ENCODE data around the gene SERPINB1.

SERPINB1 gene

GRCh38 chr6:2792330-2793110 lies 49.1 kb downstream of the SERPINB1 start:
- DNase-seq (ENCODE audit: low read depth) = peak; percentile 32
- H3K4me3 ChIP-seq (replicated peaks; ENCODE audit: low read depth, low read length) = no peak overlapping the region
- TF ChIP-seq, protein P1, sequence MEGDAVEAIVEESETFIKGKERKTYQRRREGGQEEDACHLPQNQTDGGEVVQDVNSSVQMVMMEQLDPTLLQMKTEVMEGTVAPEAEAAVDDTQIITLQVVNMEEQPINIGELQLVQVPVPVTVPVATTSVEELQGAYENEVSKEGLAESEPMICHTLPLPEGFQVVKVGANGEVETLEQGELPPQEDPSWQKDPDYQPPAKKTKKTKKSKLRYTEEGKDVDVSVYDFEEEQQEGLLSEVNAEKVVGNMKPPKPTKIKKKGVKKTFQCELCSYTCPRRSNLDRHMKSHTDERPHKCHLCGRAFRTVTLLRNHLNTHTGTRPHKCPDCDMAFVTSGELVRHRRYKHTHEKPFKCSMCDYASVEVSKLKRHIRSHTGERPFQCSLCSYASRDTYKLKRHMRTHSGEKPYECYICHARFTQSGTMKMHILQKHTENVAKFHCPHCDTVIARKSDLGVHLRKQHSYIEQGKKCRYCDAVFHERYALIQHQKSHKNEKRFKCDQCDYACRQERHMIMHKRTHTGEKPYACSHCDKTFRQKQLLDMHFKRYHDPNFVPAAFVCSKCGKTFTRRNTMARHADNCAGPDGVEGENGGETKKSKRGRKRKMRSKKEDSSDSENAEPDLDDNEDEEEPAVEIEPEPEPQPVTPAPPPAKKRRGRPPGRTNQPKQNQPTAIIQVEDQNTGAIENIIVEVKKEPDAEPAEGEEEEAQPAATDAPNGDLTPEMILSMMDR (IDR thresholded peaks at IDR 0.05; ENCODE audit: low read length, missing control alignments) = no peak

DNA sequence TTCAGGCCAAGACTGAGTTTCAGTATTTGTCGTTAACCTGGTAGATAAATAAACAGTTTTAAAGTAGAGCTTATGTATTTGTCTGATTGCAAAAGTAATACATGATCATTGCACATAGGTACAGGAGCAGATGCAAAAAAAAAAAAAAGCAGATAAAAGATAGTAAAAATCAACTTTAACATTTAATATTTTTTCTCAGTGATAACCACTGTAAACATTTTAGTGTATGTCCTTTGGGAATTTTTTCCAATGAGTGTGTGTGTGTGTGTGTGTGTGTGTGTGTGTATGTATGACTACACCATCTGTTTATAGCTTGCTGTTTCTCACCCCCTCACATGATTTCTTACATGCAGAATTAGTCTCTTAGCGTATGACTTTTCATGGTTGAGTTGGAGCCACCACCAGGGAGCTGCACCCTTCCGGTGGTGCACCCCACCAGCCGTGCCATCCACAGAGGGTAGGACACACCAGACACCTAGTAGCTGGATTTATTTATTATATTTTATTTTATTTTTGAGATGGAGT lies 50.2 kb downstream of the SERPINB1 start:
- no peak for DNase-seq (ENCODE audit: low read depth)

GRCh38 chr6:2790588-2791449 lies 50.8 kb downstream of the SERPINB1 start:
- no peak overlapping the region for H3K4me3 ChIP-seq (replicated peaks; ENCODE audit: low read depth, low read length)
- DNase-seq (ENCODE audit: low read depth) = peak; percentile 89
- TF ChIP-seq, protein P1 (IDR thresholded peaks at IDR 0.05; ENCODE audit: low read length, missing control alignments) = peak; percentile 92

More for the DNA sequence above, 50.2 kb downstream of the SERPINB1 start:
- TF ChIP-seq, protein P1 (IDR thresholded peaks at IDR 0.05; ENCODE audit: low read length, missing control alignments) = no peak
- no peak overlapping the region for H3K4me3 ChIP-seq (replicated peaks; ENCODE audit: low read depth, low read length)

DNA sequence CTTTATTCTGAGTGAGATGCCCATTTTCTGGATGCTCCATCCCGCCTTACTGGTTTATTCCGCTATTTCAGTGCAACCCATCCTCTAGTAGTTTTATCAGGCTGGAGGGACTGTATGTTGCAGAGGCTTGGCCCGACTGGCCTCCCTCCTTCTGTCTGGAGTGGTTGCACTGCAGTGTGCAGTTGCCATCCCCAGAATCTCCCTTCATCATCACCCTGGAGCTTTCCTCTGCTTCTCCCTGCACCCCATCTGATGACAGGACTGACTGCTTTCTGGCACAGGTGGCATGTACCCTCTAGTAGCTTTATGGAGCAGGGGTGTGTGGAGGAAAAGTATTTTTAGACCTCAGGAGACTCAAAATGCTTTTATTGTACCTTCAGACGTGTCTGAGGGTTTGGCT lies 55.4 kb downstream of the SERPINB1 start:
- no peak for DNase-seq (ENCODE audit: low read depth)
- TF ChIP-seq, protein P1 (IDR thresholded peaks at IDR 0.05; ENCODE audit: low read length, missing control alignments) = no peak
- no peak overlapping the region for H3K4me3 ChIP-seq (replicated peaks; ENCODE audit: low read depth, low read length)

GRCh38 chr6:2784930-2785329 lies 56.7 kb downstream of the SERPINB1 start:
- DNase-seq (ENCODE audit: low read depth) = no peak
- TF ChIP-seq, protein P1 (IDR thresholded peaks at IDR 0.05; ENCODE audit: low read length, missing control alignments) = no peak
- H3K4me3 ChIP-seq (replicated peaks; ENCODE audit: low read depth, low read length) = no peak overlapping the region

- DNase-seq (ENCODE audit: low read depth) = no peak
- H3K4me3 ChIP-seq (replicated peaks; ENCODE audit: low read depth, low read length) = no peak overlapping the region
- TF ChIP-seq, protein P1 (IDR thresholded peaks at IDR 0.05; ENCODE audit: low read length, missing control alignments) = no peak
Observed at GRCh38 chr6:2784061-2784460, 57.6 kb downstream of the SERPINB1 start.
